Mononuclear cell (primary cell): ENCODE measurements around the gene NUDT4. TPM values are rescaled to one million over a fixed set of nuclear protein-coding genes. Genes with fewer than 3 reads are reported as not detected.

Source experiments
- H3K27me3 ChIP-seq: 2 replicates; pipeline ENCODE4 v1.6.0; 2011; ENCODE audit warnings: low read length, control low read depth; ENCODE audit not compliant: insufficient read depth
- H3K4me1 ChIP-seq: 2 replicates; pipeline ENCODE4 v1.5.1; 2011; ENCODE audit warnings: mild to moderate bottlenecking, low read length, control low read depth; ENCODE audit not compliant: insufficient read depth
- H3K4me3 ChIP-seq: 2 replicates; pipeline ENCODE4 v1.5.1; 2011; ENCODE audit warnings: mild to moderate bottlenecking, low read length, moderate library complexity
- H3K9me3 ChIP-seq: 2 replicates; pipeline ENCODE4 v1.5.1; 2011; ENCODE audit warnings: low read depth, mild to moderate bottlenecking, control low read depth, low read length
- total RNA-seq: library from RNA; depleted of rRNA; stranded (reverse); fragments of >200 nt; gene quantifications from one replicate; pipeline ENCODE4 v1.2.3, GENCODE V29; 2012

Gene NUDT4
- total RNA-seq, 1 donor, result 87.6 TPM

DNA sequence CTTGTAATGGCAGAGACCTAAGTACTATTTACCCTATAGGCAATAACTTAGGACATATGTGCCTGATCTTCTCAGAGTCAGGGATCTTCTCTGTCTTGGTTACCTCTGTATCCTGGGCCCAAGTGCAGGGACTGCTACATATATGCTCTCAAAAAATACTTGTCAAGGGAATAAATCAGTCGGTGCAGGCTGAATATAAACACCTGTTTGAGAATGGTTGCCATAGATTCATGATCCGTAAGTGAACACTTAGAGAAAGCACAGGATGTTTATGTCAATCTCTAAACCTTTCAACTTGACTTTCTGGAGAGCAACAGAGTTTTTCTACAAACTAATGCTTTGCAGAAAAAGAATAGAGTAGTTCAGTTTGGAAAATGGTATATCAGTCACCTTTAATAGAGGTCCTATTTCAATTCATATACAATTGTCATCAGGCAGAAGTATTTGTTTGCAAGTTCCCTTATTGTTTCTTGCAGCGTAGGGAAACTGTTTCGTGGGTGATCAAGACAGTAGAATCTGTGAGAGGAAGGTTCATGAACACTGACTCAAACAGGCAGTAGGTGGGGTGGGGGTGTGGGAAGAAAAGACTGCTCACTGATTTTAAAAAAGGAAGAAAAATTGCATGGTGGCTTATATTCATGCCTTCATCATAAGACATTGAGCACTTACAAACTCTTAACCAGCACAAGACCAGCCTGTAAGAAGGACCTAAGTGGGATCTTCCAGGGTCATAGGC lies 70.0 kb downstream of the NUDT4 start:
- no peaks in the 10 kb centered on the region for H3K9me3 ChIP-seq
- no peaks in the 10 kb centered on the region for H3K27me3 ChIP-seq
- H3K4me1 ChIP-seq, result peaks cover 11% of the 10 kb centered on the region
- no peak overlapping the region for H3K4me3 ChIP-seq

- Histone ChIP-seq H3K4me1 (peaks cover 9% of the 10 kb centered on the region), H3K9me3 (no peaks in the 10 kb centered on the region), H3K27me3 (no peaks in the 10 kb centered on the region), H3K4me3 (no peak overlapping the region)
Observed at GRCh38 chr12:93448796-93449195, 71.1 kb downstream of the NUDT4 start.

- no peak overlapping the region for H3K4me3 ChIP-seq
- H3K9me3 ChIP-seq, result no peaks in the 10 kb centered on the region
- no peaks in the 10 kb centered on the region for H3K27me3 ChIP-seq
- peaks cover 9% of the 10 kb centered on the region for H3K4me1 ChIP-seq
Observed at GRCh38 chr12:93449277-93449676, 71.6 kb downstream of the NUDT4 start.

DNA sequence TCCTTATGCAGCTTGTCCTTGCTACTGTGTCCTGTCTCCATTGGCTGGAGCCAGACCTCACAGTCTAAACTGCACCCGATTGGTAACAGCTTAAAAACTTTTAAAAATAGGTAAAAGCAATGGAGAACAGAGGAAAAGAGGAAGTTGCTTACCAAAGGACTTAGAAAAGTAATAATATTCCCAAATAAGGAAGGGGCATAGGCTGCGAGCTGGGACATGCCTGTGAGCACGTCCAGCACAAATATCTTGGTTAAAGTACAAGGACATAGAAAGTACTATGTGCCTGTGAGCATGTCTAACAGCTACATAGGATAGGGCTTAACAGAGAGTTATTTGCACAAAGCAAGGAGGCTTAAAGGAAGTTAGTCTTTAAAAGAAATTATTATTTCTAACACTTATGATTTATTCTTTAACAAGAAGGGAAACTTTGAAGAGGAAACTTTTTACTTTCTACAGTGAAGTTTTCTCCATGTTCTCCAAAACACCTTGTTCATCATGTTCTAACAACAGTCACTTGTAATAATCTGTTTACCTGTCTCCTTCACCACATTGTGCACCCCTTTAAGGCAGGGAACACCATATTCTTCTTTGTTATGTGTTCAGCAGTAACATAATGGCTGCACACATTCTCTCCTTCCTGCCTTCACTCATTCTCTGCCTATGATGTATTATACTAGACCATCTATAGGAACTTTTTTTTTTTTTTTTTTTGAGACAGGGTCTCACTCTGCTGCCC lies 73.9 kb downstream of the NUDT4 start:
- Histone ChIP-seq H3K4me1 (peaks cover 9% of the 10 kb centered on the region), H3K27me3 (no peaks in the 10 kb centered on the region), H3K4me3 (no peak overlapping the region), H3K9me3 (no peaks in the 10 kb centered on the region)

DNA sequence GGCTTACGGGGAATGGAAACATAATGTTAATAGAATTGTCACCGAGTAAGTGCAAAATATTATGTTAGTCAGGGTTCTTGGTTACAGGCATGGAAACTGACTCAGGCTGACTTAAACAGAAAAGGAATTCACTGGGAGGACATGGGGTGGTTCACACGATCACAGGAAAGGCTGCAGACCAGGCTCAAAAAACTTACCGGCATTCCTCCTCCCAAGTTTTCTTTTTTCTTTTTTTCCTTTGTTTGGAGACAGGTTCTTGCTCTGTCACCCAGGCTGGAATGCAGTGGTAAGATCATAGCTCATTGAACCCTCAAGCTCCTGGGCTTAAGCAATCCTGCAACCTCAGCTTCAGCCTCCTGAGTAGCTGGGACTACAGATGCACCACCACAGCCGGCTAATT lies 75.9 kb downstream of the NUDT4 start:
- Histone ChIP-seq H3K9me3 (no peaks in the 10 kb centered on the region), H3K4me1 (peaks cover 3% of the 10 kb centered on the region), H3K27me3 (no peaks in the 10 kb centered on the region), H3K4me3 (no peak overlapping the region)

DNA sequence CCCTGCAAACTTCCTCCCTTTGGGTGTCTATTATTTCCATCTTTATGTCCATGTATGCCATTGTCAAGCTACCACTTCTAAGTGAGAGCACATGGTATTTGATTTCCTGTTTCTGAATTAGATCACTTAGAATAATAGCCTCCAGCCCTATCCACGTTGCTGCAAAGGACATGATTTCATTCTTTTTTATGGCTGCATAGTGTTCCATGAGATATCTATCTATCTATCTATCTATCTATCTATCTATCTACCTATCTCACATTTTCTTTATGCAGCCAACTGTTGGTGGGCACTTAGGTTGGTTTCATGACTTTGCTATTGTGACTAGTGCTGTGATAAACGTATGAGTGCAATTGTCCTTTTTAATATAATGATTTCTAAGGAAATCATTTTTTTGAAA lies 78.4 kb downstream of the NUDT4 start:
- H3K9me3 ChIP-seq, result no peaks in the 10 kb centered on the region
- peaks cover 12% of the 10 kb centered on the region for H3K4me1 ChIP-seq
- H3K4me3 ChIP-seq, result no peak overlapping the region
- H3K27me3 ChIP-seq, result no peaks in the 10 kb centered on the region

Other genes starting within 250 kb of the NUDT4 start
- 92.5 TPM for gene UBE2N, start 64.0 kb downstream of the NUDT4 start, total RNA-seq
- gene MRPL42, start 89.6 kb downstream of the NUDT4 start, total RNA-seq, result 46.7 TPM
- 6.9 TPM for gene SOCS2, start 194.8 kb downstream of the NUDT4 start, total RNA-seq